GM18909 (cell line): ENCODE data around the gene WBP1L.
"Not testable (repeated sequence)": the region's sequence is repeated elsewhere in the genome, so short reads cannot be mapped to it uniquely, and the experiment has no call there.

Experiments
- ATAC-seq: cut with Tn5 transposase; IDR thresholded peaks from one replicate; pipeline ENCODE4 v1.9.1; 2021; ENCODE audit warnings: mild to moderate bottlenecking; ENCODE audit not compliant: unreplicated experiment, poor library complexity

Gene WBP1L

DNA sequence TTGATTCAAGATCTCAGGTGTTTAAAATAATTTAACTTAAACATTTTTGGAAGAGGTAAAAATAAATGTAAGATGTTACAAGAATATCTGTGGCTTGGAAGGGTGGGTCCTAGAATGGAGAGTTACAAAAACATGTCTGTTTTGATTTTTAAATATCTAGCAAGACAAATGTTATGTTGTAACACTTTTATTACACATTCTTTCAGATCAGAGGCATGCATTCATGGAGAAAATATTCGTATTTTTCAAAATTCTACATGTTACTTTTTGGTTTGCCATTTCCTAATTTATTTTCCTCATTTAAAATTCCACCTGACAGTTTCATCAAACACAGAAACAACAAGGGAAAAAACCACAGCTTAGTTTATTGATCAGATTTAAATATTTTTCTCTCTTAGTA is 10.0 kb downstream of the WBP1L start:
- no peak for ATAC-seq

DNA sequence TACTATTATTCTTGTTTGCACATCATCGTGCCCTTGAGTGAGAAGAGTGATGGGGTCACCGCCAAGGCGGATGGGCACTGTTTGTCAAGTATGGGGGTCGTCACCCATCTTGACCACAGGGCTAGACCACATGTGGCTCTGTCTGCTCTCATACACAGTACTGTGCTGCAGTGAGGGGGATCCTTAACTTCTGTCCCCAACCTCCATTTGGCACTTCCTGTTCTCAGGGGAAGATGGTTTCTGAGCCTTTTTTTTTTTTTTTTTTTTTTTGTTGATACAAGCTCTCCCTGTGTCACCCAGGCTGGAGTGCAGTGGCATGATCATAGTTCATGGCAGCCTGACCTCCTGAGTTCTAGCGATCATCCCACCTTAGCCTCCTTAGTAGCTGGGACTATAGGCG is 13.6 kb downstream of the WBP1L start:
- ATAC-seq = no peak

DNA sequence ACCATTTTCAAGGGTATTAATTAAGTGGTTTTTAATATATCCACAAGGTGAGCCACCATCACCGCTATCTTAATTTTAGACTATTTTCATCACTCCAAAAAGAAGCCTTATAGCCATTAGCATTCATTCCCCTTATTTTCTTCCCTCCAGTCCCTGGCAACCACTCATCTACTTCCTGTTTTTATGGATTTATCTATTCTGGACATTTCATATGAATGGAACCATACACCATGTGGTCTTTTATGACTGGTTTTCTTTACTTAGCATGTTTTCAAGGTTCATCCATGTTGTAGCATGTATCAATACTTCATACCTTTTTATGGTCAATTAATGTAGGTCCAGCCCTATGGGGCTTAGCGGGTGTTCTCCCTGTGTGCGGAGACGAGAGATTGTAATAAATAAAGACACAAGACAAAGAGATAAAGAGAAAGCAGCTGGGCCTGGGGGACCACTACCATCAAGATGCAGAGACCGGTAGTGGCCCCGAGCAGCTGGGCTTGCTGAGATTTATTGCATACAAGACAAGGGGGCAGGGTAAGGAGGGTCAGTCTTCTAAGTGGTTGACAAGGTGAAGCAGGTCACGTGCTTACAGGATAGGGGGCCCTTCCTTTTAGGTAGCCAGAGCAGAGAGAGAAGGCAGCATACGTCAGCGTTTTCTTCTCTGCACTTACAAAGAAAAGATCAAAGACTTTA is 14.6 kb downstream of the WBP1L start:
- no peak for ATAC-seq

DNA sequence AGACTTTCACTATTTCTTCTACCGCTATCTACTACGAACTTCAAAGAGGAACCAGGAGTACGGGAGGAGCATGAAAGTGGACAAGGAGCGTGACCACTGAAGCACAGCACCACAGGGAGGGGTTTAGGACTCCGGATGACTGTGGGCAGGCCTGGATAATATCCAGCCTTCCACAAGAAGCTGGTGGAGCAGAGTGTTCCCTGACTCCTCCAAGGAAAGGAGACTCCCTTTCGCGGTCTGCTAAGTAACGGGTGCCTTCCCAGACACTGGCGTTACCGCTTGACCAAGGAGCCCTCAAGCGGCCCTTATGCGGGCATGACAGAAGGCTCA is 15.2 kb downstream of the WBP1L start:
- not testable (repeated sequence) for ATAC-seq

DNA sequence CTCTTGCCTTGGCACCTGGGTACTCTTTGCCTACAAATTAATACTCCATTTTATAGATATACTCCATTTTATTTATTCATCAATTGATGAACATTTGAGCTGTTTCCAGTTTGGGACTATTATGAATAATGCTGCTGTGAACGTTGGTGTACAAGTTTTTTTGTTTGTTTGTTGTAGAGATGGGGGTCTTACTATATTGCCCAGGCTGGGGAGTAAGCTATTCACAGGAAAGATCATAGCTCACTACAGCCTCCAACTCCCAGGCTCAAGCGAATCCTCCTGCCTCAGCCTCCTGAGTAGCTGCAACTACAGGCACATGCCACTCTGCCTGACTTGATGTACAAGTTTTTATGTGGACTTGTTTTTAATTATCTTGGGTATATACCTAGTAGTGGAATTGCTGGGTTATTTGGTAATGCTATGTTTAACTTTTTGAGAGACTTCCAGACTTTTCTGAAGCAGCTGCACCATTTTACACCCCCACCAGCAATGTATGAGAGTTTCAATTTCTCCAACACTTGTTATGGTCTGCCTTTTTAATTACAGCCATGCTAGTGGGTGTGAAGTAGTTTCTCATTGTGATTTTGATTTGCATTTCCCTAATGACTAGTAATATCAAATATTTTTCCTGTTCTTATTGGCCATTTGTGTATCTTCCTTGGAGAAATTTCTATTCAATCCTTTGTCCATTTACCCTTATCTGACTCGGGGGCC is 15.9 kb downstream of the WBP1L start:
- no peak for ATAC-seq

DNA sequence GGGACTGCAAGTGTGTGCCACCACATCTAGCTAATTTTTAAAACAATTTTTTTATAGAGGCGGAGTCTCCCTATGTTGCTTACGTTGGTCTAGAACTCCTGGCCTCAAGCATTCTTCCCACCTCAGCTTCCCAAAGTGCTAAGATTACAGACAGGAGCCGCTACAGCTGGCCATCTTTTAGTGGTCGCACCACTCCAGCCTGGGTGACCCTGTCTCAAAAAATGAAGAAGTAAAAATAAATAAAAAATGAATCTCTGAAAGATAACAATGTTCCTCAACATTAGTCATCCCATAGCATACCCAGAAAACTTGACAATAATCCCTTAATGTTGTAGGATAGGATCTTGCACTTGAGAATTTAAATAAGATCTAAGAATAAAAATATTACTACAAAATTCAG is 18.2 kb downstream of the WBP1L start:
- ATAC-seq = no peak

DNA sequence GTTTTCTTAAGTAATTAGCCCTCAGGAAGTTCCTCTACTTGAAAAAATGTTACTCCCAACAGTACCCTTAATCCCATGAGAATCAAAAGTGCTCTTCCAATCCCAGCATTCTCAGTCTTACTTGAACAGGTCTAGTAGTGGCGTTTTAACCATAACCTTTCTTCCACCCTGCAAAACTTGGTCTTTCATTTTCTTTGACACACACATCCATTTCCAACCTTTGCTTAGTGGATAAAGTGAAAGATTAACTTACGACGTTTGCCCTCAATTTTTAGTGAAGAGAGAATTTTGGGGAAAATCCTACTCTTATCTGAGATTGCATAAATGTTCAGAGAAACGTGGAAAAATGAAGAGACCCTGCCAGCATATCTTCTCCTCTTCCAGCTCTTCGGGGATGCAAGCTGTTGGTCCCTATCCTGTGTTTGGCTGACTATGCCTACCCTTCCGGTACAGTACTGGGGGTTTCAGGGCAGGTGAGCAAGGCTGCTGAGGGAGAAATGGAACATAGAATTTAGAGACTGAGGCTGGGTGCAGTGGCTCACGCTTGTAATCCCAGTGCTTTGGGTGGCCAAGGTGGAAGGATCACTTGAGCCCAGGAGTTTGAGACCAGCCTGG is 18.8 kb downstream of the WBP1L start:
- ATAC-seq = no peak

DNA sequence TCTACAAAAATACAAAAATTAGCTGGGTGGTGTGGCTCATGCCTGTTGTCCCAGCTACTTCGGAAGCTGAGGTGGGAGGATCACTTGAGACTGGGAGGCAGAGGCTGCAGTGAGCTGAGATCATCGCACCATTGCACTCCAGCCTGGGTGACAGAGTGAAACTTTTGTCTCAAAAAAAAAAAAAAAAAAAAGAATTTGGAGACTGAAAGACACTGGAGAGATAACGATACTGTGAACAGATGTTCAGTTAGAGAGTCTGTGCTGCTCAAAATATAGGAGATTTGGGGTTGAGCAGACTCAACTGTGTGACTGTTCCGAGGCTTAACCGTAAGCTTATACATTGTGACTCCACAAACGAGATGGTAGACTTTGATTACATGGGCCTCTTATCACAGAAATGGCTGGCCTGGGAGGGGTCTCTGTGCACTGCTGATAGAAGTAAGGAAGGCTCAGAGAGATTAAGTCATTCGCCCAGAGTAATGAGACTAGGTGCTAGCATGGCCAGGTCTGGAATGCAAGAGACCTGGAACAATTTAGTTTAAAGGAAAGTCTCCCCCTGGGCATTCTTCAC is 19.4 kb downstream of the WBP1L start:
- no peak for ATAC-seq

DNA sequence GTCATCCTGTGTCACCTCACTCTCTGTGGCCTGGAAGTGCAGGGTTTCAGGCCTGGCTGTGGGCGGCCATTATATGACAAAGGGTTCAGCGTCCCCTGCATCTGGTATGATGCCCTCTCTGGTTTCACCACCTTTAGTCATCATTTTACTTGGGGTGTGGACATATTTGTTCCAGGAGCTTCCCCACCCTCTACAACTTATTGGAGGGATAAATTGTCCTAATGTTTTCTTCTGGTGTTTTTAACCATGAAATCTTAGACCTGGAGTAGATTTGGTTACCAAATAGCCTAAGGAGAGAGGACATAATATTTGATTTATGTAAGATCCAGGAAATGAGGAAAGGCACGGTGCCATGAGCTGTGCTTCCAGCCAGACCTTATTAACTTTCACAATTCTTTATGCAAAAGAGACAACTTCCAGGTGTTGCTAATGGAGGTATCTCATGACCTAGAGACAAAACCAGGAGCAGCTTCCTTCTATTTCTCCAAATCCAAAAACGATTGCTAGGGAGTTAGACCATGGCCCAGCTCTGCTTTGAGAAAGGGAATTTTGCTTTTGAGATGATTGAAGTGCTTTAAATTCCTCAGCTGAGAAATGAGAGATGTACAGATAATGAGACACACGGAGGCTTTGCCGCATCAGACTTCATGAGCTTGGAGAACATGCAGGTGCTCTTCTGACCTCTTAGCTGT is 20.9 kb downstream of the WBP1L start:
- no peak for ATAC-seq

DNA sequence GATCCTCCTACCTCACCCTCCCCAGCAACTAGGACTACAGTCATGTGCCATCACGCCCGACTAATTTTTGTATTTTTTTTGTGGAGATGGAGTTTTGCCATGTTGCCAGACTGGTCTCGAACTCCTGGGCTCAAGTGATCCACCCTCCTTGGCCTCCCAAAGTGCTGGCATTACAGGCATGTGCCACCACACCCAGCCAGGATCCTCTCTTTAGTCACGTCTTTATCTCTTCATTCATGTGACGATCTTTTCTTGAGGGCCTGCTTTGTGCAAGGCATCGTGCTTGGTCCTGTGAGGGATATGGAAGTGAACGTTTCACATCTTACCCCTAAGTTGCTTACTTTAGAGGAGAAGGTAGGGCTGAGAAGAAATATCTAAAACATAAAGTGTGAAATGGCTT is 21.6 kb downstream of the WBP1L start:
- ATAC-seq = no peak

DNA sequence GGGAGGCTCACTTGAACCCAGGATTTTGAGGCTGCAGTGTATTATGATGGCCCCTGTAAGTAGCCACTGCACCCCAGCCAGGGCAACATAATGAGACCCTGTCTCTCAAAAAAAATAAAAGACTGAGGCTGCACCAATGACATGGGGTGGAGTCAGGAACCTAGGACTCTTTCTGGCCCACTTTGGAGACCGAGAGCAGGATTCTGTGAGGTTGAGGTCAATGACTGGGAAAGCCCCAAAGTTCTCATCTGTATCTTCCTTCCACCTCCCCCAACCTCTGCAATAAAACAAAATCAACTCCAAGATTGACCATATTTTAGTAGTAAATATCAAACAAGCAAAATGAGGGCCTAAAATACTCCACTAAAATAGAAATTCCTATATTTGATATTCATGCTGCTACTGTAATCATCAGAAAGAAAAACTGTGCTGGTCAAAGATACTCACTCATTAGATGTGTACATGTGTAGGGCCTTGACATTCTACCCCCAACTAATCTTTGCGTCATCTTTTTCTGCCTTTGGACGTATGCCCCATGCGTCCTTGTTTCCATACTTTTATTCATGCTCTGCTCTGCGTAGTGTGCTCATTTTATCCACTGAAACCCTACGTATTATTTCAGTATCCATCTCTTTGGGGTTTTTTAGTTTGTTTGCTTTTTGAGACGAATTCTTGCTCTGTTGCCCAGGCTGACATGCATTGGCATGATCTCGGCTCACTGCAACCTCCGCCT is 23.8 kb downstream of the WBP1L start:
- no peak for ATAC-seq

DNA sequence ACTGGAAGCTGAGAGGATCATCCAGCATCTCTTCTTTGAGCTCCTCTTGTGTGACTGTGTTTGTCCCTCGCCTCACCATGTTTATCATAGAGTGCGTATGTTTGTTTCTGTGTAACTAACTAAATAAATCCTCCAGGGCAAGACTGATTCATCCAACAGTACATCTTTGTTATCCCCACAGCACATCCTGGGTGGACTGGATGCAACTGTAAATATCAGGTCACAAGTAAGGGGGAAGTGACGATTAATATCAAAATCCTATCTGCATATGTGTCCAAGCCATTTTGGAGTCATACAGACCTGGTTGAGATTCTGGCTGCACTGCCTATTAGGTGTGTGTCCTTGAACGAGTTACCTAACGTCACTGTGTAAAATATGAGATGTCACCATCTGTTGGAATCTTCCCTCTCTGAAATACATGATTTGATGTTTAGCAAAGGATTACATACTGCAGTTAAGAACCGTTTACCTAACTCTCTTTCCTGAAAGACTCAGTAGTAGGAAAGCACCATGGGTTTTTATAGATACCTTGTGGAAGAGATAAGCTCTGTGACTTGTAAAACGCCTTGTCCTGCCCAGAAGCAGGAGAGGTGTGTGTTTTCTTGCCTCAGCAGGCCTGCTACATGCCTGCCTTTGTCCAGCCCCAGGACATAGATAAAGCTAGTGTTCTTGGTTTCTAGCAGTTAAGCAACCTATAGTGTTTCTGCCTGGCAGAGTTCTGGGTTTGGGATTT is 25.8 kb downstream of the WBP1L start:
- ATAC-seq = no peak

DNA sequence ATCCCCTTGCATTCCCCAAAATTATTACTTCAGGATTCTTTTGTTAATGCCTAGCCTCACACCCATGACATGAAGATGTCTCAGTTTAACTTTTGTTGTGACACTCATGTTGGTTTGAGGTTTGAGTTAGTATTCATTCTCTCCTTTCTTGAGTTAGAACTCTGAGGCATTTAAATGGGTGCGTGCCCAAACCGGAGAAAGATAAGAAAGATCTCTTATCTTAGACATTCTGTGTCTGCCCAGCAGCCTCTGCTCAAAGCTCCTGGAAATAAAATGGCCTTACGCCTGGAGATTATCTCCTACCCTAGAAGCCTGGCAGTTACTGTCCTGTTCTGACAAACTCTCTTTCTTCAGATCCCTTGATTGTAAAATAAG is 26.3 kb downstream of the WBP1L start:
- ATAC-seq = no peak

DNA sequence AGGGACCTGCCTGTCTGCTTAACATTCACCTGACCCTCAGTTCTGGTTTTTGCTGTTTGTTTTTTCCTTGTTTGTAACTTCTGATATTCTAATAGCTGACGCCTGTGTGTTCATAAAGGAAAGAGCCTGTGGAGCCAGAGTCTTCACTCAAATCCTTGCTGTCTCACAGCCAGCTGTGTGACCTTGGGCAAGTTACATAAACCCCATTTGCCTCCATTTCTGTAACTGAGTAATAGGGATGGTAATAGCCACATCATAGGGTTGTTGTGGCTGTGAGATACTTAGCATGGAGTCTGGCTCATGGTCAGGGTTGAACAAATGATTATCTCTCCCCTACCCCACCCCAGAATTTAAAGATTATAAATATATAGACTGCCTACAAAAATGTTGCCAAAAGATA is 27.0 kb downstream of the WBP1L start:
- ATAC-seq = no peak

DNA sequence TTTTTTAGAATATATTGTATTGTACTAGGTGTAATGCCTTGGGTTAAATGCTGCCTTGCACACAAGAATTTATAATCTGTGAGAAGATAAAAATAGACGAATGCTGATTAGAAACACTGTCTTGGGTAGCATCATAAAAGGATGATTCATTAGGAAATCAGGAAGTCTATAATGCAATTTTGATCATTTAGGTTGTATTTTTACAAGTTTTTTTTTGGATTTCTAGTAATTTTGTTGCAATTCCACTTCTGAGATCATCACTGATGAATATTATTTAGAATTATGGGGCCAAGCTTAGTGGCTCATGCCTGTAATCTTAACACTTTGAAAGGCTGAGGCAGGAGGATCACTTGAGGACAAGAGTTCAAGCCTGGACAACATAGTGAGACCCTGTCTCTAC is 29.6 kb downstream of the WBP1L start:
- ATAC-seq = no peak

DNA sequence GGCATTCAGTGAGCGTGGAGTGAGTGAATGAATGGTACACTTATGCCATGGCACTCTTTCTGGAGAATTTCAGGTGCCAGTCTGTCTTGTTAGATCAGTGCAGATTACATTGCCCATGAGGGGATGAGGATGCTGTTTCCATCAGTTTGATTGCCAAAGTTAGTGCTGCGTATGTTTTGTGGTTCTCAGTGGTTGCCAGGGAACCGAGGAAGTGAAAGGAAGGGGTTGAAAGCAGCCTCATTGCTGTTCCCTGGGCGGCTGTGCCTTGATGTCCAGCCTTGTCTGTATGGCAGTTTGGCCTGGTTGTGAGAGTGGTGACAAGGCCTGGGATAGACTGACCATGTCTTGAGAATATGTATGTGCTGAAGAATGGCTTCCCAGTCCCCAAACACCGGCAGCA is 30.2 kb downstream of the WBP1L start:
- ATAC-seq = no peak

DNA sequence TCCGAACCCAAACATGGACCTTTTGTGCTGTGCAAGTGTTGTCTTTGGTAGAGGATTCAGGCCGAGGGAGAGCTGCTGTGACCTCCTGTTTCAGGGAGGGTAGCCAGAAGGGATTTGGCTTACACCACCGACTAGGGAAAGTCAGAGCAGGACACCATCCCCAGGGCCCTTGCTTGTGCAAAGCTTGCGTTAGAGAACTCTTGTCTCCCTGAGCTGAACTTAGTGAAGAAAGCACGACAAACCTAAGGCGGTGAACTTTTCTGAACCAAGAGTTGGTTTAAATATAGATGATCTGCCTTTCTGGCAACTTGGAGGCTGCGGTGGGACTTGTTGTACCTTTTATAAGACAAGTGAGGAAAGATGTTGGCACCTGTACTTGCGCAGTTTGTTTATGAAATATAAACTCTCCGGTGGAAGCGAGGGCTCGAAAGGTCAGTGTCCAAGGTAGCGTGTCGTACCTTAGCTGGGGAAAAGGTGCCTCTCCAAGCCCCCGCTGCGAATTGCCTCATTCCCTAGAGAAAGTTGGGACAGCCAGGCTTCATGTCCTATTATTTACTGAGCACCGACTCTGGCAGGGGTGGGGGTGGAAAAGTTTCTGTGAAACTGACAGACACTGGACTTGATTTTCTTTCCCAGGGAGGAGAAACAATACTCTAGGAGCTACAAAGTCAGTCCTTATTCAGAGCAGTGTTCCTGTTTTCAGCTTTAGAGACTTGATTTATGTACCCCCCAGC is 31.6 kb downstream of the WBP1L start:
- ATAC-seq = no peak

DNA sequence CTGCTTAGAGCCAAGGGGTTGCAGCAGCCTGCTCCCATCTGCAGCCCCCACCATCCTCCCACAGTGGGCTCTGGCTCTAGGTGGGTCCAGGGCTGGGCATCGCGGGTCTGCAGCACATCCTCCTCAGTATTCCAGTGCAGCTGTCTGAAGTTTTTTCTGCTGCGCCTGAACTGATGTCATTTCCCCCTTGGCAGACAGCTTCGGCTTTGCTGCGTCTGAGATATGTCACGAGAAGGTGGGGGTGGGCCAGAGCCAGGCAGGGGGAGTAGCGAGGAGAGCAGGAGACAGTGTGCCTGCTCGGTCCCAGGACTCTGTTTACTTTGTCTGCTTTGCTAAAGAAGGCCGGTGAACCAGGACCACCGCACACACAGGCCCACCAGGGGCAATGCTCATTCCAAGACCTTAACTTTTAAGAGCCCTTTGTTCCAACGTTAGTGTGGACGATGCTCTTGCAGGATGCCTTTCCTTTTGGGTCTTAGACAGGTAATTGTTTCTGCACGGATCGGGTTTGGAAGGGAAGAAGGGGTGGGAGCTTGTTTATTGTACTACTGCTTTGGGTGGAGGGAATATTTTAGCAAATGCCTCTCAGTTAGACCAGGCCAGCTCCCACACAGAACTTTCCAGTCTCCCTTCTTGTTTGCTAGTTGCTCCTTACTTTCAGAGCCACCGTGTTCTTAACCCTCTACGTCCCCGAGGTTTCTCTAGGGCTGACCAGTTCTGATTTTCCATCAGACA is 32.4 kb downstream of the WBP1L start:
- no peak for ATAC-seq
